ENCODE measurements around the gene APOA5. TPM values are rescaled to one million over a fixed set of nuclear protein-coding genes. Genes with fewer than 3 reads are reported as not detected.

Gene APOA5
- total and polyA plus RNA-seq, 2 of the 13 experiments (the other 11 are each of a cell fraction or from before 2014, with no cell fraction given), result 44.0 to 49.1 TPM

DNA sequence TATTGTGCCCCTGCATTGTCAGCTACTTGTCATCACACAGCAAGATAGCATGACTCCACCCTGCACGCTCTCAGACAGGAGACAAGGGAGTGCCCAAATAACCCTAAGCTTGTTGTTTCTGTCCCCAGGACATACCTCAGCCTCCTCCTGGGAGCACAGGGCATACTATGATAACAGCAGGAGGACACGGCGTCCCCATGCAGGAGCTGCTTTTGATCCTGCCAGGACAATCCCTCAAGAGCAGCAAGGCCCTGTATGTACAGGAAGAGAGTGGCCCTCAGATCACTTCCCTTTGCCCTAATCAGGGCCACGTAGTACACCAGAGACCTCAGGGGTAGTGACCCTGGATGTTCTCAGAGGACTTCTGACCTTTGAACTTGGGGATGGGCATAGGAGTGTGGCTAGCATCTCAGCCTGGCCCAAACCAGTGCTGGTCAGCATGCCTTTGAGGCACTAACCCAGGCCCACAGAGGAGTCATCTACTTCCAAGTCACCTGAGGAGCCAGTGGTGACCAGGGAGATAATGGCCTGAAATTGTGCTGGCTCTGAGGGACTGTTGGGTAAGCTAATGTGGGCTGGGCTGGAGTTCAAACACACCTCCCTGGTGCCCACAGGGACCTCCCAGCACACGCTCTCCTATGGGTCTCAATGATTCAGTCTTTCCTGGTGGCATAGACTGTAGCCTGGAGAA is 22.2 kb upstream of the APOA5 start (continued):
- TF ChIP-seq, protein P1, sequence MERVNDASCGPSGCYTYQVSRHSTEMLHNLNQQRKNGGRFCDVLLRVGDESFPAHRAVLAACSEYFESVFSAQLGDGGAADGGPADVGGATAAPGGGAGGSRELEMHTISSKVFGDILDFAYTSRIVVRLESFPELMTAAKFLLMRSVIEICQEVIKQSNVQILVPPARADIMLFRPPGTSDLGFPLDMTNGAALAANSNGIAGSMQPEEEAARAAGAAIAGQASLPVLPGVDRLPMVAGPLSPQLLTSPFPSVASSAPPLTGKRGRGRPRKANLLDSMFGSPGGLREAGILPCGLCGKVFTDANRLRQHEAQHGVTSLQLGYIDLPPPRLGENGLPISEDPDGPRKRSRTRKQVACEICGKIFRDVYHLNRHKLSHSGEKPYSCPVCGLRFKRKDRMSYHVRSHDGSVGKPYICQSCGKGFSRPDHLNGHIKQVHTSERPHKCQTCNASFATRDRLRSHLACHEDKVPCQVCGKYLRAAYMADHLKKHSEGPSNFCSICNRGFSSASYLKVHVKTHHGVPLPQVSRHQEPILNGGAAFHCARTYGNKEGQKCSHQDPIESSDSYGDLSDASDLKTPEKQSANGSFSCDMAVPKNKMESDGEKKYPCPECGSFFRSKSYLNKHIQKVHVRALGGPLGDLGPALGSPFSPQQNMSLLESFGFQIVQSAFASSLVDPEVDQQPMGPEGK (CRISPR knock-in tag; IDR thresholded peaks at IDR 0.05), result peak; percentile 30; the same call in 1 of the 2 replicates
- TF ChIP-seq RCOR2 (CRISPR knock-in tag; IDR thresholded peaks at IDR 0.05), result 0 out of 2 replicates have a peak, but pooled peaks have one; percentile 55
- TF ChIP-seq, protein P2, sequence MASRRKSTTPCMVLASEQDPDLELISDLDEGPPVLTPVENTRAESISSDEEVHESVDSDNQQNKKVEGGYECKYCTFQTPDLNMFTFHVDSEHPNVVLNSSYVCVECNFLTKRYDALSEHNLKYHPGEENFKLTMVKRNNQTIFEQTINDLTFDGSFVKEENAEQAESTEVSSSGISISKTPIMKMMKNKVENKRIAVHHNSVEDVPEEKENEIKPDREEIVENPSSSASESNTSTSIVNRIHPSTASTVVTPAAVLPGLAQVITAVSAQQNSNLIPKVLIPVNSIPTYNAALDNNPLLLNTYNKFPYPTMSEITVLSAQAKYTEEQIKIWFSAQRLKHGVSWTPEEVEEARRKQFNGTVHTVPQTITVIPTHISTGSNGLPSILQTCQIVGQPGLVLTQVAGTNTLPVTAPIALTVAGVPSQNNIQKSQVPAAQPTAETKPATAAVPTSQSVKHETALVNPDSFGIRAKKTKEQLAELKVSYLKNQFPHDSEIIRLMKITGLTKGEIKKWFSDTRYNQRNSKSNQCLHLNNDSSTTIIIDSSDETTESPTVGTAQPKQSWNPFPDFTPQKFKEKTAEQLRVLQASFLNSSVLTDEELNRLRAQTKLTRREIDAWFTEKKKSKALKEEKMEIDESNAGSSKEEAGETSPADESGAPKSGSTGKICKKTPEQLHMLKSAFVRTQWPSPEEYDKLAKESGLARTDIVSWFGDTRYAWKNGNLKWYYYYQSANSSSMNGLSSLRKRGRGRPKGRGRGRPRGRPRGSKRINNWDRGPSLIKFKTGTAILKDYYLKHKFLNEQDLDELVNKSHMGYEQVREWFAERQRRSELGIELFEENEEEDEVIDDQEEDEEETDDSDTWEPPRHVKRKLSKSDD (CRISPR knock-in tag; IDR thresholded peaks at IDR 0.05; ENCODE audit: low read depth), result 0 out of 2 replicates have a peak, but pooled peaks have one; percentile 43
- peak; percentile 79 for TF ChIP-seq MED1 (CRISPR knock-in tag; IDR thresholded peaks at IDR 0.05)
- TF ChIP-seq ZNF878 (CRISPR knock-in tag; IDR thresholded peaks at IDR 0.05), result 0 out of 2 replicates have a peak, but pooled peaks have one; percentile 12
- peak; percentile 81 for TF ChIP-seq RXRA (CRISPR knock-in tag; IDR thresholded peaks at IDR 0.05)
- TF ChIP-seq ZNF891 (CRISPR knock-in tag; IDR thresholded peaks at IDR 0.05), result no peak
- TF ChIP-seq, protein P3, sequence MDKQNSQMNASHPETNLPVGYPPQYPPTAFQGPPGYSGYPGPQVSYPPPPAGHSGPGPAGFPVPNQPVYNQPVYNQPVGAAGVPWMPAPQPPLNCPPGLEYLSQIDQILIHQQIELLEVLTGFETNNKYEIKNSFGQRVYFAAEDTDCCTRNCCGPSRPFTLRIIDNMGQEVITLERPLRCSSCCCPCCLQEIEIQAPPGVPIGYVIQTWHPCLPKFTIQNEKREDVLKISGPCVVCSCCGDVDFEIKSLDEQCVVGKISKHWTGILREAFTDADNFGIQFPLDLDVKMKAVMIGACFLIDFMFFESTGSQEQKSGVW (CRISPR knock-in tag; IDR thresholded peaks at IDR 0.05; ENCODE audit: borderline replicate concordance), result no peak
- TF ChIP-seq TCF7 (IDR thresholded peaks at IDR 0.05; ENCODE audit: low read depth), result 0 out of 2 replicates have a peak, but pooled peaks have one; percentile 28
- no peak for TF ChIP-seq NBN (conservative IDR thresholded peaks at IDR 0.05)
- TF ChIP-seq KLF11 (CRISPR knock-in tag; IDR thresholded peaks at IDR 0.05), result 0 out of 2 replicates have a peak, but pooled peaks have one; percentile 33
- peak; percentile 36; the same call in 1 of the 2 replicates for TF ChIP-seq ZFX (CRISPR knock-in tag; IDR thresholded peaks at IDR 0.05; ENCODE audit: low read depth)
- 0 out of 2 replicates have a peak, but pooled peaks have one; percentile 13 for TF ChIP-seq HMG20A (CRISPR knock-in tag; IDR thresholded peaks at IDR 0.05; ENCODE audit: borderline replicate concordance)
- 0 out of 2 replicates have a peak, but pooled peaks have one; percentile 19 for TF ChIP-seq HDAC2 (CRISPR knock-in tag; IDR thresholded peaks at IDR 0.05)
- TF ChIP-seq SPEN (CRISPR knock-in tag; IDR thresholded peaks at IDR 0.05; ENCODE audit: low read depth), result 0 out of 2 replicates have a peak, but pooled peaks have one; percentile 30
- no peak for TF ChIP-seq RELA (CRISPR knock-in tag; IDR thresholded peaks at IDR 0.05)
- TF ChIP-seq, protein P4, sequence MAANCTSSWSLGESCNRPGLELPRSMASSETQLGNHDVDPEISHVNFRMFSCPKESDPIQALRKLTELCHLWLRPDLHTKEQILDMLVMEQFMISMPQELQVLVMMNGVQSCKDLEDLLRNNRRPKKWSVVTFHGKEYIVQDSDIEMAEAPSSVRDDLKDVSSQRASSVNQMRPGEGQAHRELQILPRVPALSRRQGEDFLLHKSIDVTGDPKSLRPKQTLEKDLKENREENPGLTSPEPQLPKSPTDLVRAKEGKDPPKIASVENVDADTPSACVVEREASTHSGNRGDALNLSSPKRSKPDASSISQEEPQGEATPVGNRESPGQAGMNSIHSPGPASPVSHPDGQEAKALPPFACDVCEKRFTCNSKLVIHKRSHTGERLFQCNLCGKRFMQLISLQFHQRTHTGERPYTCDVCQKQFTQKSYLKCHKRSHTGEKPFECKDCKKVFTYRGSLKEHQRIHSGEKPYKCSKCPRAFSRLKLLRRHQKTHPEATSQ (CRISPR knock-in tag; IDR thresholded peaks at IDR 0.05; ENCODE audit: borderline replicate concordance), result no peak
- peak; percentile 82 for TF ChIP-seq ZMYM3 (CRISPR knock-in tag; IDR thresholded peaks at IDR 0.05)
- TF ChIP-seq ZNF350 (CRISPR knock-in tag; IDR thresholded peaks at IDR 0.05; ENCODE audit: borderline replicate concordance, low read depth), result 0 out of 2 replicates have a peak, but pooled peaks have one; percentile 22
- no peak for TF ChIP-seq GATA4 (IDR thresholded peaks at IDR 0.05; ENCODE audit: borderline replicate concordance, low read depth)
- TF ChIP-seq ZIK1 (CRISPR knock-in tag; IDR thresholded peaks at IDR 0.05; ENCODE audit: borderline replicate concordance, low read depth), result no peak

Measured in HepG2 (cell line).